ENCODE data around the gene SIRT6.
"Not testable (repeated sequence)": the region's sequence is repeated elsewhere in the genome, so short reads cannot be mapped to it uniquely, and the experiment has no call there.

The SIRT6 gene

GRCh38 chr19:4198467-4199126 is 16.2 kb upstream of the SIRT6 start:
- no peak for DNase-seq

- no peak for DNase-seq
Measured at GRCh38 chr19:4197625-4198466, 15.5 kb upstream of the SIRT6 start.

GRCh38 chr19:4197228-4197624 is 14.9 kb upstream of the SIRT6 start:
- DNase-seq = no peak

- DNase-seq = no peak
Measured at GRCh38 chr19:4196587-4197148, 14.3 kb upstream of the SIRT6 start.

- no peak for DNase-seq
Measured at GRCh38 chr19:4196009-4196408, 13.6 kb upstream of the SIRT6 start.

- no peak for DNase-seq
Measured at GRCh38 chr19:4194353-4194752, 12.0 kb upstream of the SIRT6 start.

- DNase-seq = not testable (repeated sequence)
Measured at GRCh38 chr19:4192537-4192936, 10.2 kb upstream of the SIRT6 start.

- DNase-seq = no peak
Measured at GRCh38 chr19:4189641-4190040, 7.3 kb upstream of the SIRT6 start.

- DNase-seq = no peak
Measured at GRCh38 chr19:4187313-4188122, 5.2 kb upstream of the SIRT6 start.

- peak; percentile 65 for DNase-seq
Measured at GRCh38 chr19:4186087-4186993, 4.0 kb upstream of the SIRT6 start.

GRCh38 chr19:4185413-4186086 is 3.2 kb upstream of the SIRT6 start:
- no peak for DNase-seq

- no peak for DNase-seq
Measured at GRCh38 chr19:4184718-4185352, 2.5 kb upstream of the SIRT6 start.

GRCh38 chr19:4183967-4184717 is 1.8 kb upstream of the SIRT6 start:
- DNase-seq = peak; percentile 87

GRCh38 chr19:4181053-4181508 is 1.3 kb downstream of the SIRT6 start:
- DNase-seq = no peak

GRCh38 chr19:4178990-4179389 is 3.4 kb downstream of the SIRT6 start:
- no peak for DNase-seq

GRCh38 chr19:4177146-4177545 is 5.2 kb downstream of the SIRT6 start:
- no peak for DNase-seq

- DNase-seq = no peak
Measured at GRCh38 chr19:4175669-4175931, 6.8 kb downstream of the SIRT6 start.

- no peak for DNase-seq
Measured at GRCh38 chr19:4174895-4175668, 7.3 kb downstream of the SIRT6 start.

GRCh38 chr19:4174213-4174894 is 8.0 kb downstream of the SIRT6 start:
- DNase-seq = no peak
